AG20443 (cell line): ENCODE results near the gene TMEM138.
"Not testable (repeated sequence)": the region's sequence is repeated elsewhere in the genome, so short reads cannot be mapped to it uniquely, and the experiment has no call there.

Experiments used
- DNase-seq: peaks from one replicate; pipeline ENCODE4 v3.0.0; 2012; ENCODE audit warnings: low spot score, mixed read lengths

TMEM138 gene

DNA sequence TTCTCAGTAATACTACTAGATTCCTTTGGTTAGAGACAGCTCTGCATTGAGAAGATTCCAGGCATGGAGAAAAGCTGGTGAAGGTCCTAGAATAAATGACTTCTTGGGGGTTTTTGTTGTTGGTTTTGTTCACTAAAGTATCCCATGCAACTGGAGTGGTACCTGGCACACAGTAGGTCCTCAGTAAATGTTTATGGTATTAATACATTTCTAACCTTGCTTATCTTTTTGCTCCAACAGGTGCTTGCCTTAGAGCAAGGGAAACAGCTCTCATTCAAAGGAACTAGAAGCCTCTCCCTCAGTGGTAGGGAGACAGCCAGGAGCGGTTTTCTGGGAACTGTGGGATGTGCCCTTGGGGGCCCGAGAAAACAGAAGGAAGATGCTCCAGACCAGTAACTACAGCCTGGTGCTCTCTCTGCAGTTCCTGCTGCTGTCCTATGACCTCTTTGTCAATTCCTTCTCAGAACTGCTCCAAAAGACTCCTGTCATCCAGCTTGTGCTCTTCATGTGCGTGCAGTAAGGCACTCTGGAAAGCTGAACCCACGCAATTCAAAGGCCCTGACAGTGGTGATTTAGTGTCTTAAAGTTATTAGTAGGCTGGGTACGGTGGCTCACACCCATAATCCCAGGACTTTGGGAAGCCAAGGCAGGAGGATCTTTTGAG is 2.0 kb downstream of the TMEM138 start:
- no peak for DNase-seq

DNA sequence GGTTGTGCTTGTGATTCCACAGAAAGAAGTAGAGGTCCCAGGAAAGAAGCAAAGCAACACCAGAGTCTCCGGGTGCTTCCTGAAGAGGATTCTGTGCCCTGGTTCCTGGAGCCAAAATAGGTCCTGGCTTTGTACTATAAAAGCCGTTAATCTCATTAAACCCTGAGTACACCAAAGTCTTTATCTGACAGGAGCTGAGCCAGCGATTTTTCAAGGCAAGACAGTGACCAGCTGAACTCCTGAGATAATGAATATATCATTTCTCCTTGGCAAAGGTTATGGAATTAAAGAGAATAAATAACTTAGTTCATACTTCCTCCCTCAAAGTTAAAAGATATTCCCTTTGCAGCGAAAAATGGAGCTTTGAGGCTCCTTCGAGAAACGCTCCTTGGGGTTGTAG is 5.2 kb downstream of the TMEM138 start:
- DNase-seq, result no peak

DNA sequence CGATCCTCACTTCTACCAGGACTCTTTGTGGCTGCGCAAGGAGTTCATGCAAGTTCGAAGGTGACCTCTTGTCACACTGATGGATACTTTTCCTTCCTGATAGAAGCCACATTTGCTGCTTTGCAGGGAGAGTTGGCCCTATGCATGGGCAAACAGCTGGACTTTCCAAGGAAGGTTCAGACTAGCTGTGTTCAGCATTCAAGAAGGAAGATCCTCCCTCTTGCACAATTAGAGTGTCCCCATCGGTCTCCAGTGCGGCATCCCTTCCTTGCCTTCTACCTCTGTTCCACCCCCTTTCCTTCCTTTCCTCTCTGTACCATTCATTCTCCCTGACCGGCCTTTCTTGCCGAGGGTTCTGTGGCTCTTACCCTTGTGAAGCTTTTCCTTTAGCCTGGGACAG is 6.5 kb downstream of the TMEM138 start:
- peak; percentile 1 for DNase-seq

DNA sequence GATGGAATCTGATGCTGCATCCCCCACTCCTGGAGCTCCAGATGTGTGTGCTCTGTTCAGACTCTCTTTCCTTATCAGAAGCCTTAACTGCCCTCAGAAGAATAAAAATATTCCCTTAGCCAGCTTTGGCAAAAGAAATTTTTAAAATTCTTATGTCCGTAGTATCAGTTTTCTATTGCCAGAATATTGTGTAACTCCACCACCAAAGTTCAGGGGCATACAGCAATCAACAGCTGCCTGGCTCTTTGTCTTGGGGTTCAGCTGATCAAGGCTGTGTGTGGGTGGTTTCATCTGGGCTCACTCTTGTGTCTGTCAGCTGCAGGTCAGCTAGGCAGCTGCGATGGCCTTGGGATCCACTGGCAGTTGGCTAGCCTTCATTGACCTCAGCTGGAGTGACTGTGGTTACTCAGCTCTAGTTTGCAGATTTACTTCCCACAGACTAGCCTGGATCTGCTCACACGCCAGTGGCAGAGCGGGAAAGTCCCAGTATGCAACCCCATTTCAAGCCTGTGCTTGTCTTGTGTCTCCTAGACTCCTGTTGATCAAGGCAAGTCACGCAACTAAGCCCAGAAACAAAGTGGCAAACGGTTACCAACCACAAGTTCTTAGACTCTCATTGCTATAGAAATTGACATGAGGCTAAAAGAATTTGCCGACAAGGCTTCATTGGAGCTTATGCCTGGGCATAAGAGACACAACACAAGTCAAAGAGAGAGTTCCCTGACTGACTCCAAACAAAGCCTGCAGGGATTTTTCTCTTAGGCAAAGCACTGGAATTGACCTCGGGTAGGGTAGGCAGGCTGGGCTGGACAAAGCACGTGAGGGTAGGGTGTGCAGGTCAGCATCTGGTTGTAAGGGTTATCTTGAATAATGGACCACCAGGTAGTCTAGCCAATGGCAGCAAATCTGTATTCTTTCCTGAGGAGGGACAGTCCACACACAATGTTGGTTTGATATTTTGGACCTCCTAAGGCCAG is 7.5 kb downstream of the TMEM138 start:
- DNase-seq, result peak; percentile 76

DNA sequence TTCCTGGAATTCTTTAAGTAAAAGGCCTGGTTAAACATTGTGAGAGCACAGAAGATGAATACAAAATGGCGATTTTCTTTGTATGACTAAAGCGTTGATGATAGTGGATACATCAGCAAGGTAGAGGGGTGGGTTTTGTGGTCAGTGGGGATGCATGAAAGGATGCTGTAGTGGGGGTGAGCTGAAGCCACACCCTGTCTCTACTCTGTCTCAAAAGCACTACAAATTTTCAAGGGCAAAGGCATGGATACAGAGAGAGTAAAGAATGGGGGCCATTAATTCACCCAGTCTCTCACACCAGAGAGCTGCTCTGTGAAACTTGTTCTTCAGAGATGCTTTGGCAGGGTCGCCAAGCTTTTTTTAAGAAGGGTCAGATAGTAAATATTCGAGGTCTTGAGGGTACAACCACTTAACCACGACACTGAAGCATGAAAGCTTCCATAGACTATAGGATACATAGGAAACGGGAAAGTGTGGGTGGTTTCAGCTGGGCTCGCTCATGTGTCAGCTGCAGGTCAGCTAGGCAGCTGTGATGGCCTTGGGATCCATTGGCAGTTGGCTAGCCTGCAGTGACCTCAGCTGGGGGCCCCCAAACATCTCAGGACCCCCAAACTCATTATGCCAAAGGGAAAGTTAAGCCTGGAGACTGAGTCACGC is 8.3 kb downstream of the TMEM138 start:
- no peak for DNase-seq

DNA sequence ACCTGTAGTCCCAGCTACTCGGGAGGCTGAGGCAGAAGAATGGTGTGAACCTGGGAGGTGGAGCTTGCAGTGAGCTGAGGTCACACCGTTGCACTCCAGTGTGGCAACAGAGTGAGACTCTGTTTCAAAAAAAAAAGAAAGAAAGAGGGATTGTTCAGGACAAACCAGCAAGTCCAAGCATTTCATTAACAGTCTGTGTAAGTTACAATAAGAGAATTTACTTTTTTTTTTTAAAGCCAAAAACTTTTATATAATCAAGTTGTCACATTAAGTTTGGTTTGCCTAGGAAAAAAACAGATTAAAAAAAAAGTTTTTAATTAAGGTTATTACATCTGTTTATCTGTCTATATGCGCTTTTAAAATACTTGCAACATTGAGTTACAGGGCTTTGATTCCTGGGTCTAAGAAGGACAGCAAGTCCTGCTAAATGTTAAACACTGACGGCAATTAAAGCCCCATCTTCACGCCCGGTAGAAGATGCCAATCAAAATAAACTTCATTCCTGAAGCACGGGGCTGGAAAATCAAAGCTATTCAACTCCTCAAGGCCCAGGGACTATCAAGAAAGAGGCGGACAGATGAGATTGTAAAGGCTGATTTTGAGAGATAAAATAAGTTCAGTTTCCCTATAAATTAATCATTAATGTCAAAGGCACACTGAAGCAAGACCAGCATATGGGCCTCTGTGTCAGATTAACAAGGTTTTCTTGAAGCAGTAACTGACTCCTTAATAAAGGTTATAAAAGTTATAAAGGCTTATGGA is 10.7 kb downstream of the TMEM138 start:
- no peak for DNase-seq

DNA sequence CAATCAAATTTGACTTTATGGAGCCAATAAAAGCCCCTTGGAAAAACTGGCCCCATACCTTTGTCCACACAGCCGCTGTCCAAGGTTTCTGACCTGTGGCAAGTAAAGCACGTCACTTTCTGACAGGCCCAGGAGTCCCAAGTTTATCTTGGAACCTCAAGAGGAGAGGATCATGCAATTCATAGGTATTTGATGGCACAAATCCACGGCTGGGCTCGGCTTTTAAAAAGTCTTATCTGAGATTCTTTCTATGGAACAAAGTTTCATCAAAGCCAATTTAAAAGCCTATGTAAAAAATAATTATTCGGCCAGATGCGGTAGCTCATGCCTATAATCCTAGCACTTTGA is 13.6 kb downstream of the TMEM138 start:
- DNase-seq, result no peak

DNA sequence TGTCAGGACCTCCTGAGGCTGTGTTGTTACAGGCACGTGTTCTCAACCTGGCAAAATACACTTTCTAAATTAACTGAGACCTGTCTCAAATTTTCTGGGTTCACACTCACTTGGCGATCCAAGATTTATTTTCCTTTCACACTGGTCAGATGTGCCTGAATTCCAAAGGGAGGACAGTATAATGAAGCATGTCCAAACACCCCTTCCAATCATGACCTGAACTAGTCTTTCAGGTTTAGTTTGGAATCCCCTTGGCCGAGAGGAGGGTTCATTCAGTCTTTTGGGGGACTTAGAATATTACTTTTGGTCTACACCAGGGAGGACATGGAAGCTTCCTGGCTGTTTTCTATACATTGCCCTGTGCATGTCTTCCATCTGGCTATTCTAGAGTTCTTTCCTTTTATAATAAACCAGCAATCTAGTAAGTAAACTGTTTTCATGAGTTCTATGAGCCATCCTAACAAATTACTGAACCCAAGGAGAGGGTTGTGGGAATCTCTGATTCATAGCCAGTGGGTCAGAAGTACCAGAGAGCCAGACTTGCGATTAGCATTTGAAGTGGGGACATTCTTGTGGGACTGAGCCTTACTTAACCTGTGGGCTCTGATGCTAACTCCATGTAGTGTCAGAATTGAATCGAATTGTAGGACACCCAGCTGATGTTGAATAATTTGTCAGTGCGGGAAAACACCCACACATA is 15.4 kb downstream of the TMEM138 start:
- peak; percentile 38 for DNase-seq

DNA sequence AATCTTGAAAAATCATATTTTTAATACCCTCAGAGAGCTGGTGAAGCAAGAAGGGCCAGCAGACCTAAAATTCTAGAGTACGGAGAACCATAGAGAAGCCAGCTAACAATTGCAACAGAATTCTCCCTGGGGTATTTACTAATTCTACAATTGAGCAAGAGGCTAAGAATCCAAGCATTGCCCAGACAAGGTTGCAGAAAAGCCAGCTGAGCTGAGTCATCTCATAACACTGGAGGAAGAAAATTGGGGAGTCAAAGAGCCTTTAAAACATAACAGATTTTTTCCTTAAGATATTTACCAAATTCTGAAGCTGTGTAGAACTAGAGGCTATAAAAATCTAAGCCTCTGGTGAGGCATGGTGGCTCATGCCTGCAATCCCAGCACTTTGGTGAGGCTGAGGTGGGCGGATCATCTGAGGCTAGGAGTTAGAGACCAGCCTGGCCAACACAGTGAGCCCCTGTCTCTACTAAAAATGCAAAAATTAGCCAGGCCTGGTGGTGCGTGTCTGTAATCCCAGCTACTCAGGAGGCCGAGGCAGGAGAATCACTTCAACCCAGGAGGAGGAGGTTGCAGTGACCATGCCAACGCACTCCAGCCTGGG is 16.6 kb downstream of the TMEM138 start:
- DNase-seq, result peak; percentile 91

DNA sequence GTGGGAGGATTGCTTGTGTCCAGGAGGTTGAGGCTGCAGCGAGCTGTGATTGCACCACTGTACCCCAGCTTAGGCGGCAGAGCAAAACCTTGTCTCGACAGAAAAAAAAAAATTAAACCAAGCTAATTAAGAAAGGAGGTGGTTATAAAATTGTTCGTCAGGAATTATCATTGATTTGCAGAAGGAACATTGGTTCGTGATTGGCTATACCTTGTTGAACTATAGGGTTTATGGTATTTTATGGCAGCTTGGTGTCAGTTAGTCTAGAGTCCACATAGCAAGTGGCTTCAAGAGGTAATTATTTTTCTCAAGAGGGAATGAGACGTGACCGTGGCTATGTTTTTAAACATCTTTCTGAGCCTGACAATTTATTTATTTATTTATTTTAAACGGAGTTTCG is 18.7 kb downstream of the TMEM138 start:
- no peak for DNase-seq

DNA sequence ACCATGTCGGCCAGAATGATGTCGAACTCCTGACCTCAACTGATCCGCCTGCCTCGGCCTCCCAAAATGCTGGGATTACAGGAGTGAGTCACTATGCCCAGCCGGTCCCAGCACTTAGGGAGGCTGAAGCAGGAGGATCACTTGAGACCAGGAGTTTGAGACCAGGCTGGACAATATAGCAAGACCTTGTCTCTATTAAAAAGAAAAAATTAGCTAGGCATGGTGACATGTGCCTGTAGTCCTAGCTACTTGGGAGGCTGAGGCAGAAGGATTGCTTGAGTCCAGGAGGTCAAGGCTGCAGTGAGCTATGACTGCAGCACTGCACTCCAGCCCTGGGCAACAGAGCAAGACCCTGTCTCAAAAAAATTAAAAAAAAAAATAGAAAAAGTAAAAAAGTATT is 21.7 kb downstream of the TMEM138 start:
- DNase-seq, result not testable (repeated sequence)

DNA sequence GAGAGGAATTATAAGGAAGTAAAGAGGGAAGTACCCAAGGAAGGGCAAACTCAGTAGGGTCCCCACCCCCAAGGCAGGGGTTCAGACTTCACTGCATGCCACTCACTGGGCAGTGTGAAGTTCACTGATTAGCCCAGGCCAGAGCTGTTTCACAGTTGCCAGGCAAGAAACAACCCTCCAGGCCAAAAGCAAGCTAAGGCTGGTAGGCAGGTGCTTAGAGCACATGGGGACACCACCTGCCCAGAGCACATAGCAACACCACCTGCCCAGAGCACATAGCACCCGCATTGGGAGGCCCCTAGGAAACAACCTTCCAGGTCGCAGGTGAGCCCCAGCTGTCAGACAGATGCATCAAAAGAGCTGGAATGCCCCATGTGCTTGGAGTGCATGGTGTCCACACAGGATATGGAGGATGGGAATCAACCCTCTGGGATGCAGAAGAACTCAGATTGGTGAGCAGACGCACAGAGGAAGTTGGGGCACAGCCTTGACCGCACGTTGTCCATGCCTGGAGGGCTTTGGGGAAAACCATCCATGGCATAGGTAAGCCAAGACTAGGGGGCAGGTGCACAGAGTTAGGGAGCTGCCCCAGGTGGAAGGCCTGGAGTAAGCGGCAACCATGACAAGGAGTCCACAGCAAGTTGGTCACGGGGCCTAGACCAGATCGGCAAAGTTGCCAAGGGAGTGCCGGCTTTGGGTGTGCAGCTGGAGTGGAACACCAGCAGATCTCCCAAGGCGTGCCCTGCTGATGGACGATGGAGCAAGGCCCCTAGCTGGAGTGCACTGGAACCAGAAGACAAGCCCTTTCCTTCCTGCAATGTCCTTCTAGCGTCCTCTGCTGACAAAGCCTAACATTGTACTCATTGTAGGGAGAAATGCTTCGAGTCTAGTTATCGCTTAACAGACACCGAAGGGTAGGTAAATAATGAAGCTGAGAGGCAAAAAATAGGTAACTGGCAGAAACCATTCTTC is 22.4 kb downstream of the TMEM138 start:
- DNase-seq, result peak; percentile 24

DNA sequence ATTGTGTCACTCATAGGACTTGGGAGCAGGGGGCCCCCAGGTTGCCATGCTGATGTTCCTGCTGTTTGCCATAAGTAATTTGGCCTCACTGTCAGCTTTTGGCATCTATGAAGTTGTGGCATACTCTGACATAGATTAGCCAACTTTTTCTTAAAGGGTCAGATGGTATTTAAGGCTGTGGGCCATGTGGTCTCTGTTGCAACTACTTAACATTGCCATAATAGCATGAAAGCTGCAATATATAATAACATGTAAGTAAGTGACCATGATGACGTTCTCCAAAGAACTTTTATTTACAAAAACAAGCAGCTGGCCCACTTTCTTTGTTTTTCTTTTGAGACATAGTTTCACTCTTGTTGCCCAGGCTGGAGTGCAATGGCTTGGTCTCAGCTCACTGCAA is 28.0 kb downstream of the TMEM138 start:
- no peak for DNase-seq

DNA sequence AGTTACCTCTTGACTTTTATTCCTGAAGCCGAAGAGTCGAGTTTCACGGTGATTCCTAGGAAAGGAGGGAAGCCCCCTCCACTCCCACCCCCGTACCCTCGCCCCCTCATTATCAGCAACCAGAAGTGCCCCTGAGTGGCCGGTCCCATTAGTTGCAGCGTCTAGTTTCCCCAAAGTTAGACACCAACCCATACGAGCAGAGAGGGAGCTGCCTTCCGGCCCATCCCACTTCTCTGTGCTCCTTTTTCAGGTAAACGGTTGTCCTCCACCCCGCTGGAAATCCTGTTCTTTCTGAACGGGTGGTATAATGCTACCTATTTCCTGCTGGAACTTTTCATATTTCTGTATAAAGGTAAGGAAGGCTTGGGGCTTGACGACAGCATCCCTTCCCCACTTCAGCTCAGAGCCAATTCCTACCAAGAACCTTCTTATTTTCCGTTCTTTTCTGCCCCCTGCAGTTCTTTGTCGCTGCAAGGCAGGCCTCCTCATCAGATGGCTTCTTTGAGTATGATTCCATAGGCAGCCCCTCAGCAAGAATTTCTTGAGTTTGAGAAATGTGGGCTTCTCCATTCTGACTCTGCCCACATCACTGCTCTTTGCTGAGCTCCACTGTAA is 30.9 kb downstream of the TMEM138 start:
- peak; percentile 47 for DNase-seq

DNA sequence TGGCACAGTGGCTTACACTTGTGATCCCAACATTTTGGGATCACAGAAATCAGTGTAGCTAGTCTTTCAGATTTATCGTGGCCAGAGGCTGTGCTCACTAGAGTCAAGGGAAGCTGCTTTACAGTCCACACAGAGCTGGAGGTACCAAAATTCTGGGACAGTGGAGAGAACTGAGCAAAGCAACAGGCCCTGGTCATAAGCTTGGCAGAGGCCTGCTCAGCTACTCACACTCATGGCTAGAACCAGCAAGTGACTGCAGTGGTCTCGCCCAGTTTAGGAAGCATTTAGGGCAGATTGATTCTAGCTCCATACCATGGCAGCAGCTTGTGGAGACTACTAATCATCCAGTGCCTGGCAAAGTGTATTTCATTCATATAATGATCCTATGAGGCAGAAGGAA is 39.0 kb downstream of the TMEM138 start:
- no peak for DNase-seq

DNA sequence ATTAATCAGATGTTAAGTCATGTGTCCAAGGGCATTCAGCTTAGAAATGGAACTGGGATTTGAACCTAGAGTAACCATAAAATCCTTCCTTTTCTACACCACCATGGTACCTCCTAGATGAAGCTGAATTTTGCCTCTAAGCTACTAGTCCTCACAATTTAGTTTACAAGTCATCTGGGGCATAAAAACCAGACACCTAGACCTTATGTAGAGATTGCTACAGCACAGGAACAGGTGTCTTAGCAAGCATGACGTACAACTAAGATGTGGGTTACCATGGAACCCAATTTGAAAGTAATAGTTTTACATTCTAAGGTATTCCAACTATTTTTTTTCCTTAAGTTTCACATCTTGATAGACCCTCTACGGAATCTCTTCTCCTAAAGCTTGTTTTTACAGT is 39.4 kb downstream of the TMEM138 start:
- no peak for DNase-seq

DNA sequence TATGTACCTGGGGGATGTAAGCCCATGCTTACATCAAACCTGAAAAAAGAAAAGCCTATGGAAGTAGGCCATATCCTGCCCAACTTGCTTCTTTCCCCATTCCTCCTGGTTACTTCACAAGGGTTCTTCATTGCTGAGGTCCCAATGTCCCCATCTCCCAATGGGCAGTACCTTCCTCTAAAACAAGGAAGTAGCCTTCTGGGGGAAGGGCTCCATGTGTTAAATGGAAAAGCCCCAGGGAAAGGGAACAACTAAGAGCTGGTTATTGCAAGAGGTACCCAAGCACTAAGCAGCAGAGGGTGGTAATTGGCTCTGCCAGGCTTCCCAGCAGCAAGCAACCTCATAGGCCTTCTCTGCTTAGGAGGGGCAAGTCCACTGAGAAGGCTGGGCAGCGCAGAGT is 41.5 kb downstream of the TMEM138 start:
- DNase-seq, result no peak

DNA sequence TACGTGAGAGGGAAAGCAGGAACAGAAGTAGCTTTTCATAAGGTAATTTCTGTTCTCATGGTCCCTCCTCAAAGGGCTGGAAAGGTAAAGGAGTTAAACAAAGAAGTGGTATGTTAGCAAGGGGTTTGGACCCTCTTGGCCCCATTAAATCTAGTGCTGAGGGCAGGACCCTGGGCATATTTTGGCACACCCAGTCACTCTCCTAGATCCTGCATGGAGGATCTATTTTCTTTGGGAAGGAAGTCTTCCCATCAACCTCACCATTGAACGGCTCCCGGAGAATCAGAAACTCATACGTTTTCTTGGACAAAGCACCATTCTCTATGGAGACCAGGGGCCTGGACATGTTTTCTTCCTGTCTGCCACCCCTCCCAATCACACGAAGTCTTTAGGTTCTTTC is 41.9 kb downstream of the TMEM138 start:
- no peak for DNase-seq

DNA sequence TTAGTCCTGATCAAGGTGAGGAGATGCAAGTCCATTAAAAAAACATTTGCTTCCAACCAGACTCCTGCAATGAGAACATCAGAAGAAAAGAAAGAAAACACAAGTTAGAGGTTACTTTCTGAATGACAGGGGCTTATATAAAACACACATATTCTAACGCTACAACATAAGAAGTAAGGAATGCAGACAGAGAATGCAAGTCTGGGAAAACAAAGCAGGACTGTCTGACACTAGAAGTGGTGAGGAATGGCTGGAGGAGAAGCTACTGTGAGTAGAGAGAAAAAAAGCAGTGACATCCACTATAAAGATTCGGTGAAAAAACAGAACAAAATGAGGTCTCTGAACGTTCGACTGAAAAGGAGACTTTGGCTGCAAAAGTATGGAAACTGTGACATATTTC is 42.5 kb downstream of the TMEM138 start:
- DNase-seq, result no peak

DNA sequence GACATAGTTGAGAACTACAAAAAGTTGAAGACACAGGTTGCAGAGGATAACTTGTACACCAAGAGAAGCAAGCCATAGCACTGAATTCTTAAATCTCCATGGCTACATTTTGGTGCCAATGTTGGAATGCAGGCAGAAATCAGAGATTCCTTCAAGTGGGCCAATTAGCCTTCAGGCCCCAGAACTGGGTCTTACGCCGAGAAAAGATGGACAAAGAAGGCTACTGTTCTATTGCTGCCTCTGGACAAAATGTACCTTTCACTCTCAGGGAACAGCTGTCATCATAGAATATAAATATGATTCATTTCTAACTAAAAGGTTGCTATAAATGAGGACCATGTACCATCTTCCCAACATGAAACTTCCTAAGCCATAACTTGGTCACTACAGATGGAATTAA is 43.9 kb downstream of the TMEM138 start:
- no peak for DNase-seq
